ENCODE measurements around the gene EXOSC5.
"Not testable (repeated sequence)": the region's sequence is repeated elsewhere in the genome, so short reads cannot be mapped to it uniquely, and the experiment has no call there.

Gene EXOSC5

GRCh38 chr19:41392775-41393174, 4.4 kb downstream of the EXOSC5 start:
- Histone ChIP-seq H3K4me1 (ENCODE audit: control insufficient read depth in 1 of 2, insufficient read depth in 1 of 2, low read depth in 1 of 2, low read length in 1 of 2) (peaks cover 38 to 44% of the 10 kb centered on the region in 2 experiments), H3K27me3 (no peaks in the 10 kb centered on the region), H3K4me3 (ENCODE audit: low read depth in 1 of 2, low read length in 1 of 2) (no peak overlapping the region), H3K9me3 (no peaks in the 10 kb centered on the region), H3K36me3 (peaks cover 16% of the 10 kb centered on the region), H3K27ac (peak overlapping the region; percentile 20)
- TF ChIP-seq CTCF (IDR thresholded peaks at IDR 0.05), result no peak

GRCh38 chr19:41391618-41392017, 5.5 kb downstream of the EXOSC5 start:
- H3K4me1 ChIP-seq (ENCODE audit: control insufficient read depth in 1 of 2, insufficient read depth in 1 of 2, low read depth in 1 of 2, low read length in 1 of 2), result peaks cover 37 to 40% of the 10 kb centered on the region in 2 experiments
- no peak overlapping the region for H3K4me3 ChIP-seq (ENCODE audit: low read depth in 1 of 2, low read length in 1 of 2)
- H3K36me3 ChIP-seq, result peaks cover 24% of the 10 kb centered on the region
- no peaks in the 10 kb centered on the region for H3K27me3 ChIP-seq
- no peaks in the 10 kb centered on the region for H3K9me3 ChIP-seq
- TF ChIP-seq CTCF (IDR thresholded peaks at IDR 0.05), result no peak
- H3K27ac ChIP-seq, result no peak overlapping the region

- Histone ChIP-seq H3K36me3 (peaks cover 62% of the 10 kb centered on the region), H3K4me3 (ENCODE audit: low read depth in 1 of 2, low read length in 1 of 2) (no peak overlapping the region), H3K4me1 (ENCODE audit: control insufficient read depth in 1 of 2, insufficient read depth in 1 of 2, low read depth in 1 of 2, low read length in 1 of 2) (peaks cover 27 to 29% of the 10 kb centered on the region in 2 experiments), H3K27me3 (no peaks in the 10 kb centered on the region), H3K27ac (peak overlapping the region; percentile 37), H3K9me3 (no peaks in the 10 kb centered on the region)
- TF ChIP-seq CTCF (IDR thresholded peaks at IDR 0.05), result no peak
These were observed 10.7 kb downstream of the EXOSC5 start for GRCh38 chr19:41386442-41386841.

GRCh38 chr19:41384351-41384750, 12.8 kb downstream of the EXOSC5 start:
- H3K4me3 ChIP-seq (ENCODE audit: low read depth in 1 of 2, low read length in 1 of 2), result no peak overlapping the region
- peaks cover 40 to 43% of the 10 kb centered on the region in 2 experiments for H3K4me1 ChIP-seq (ENCODE audit: control insufficient read depth in 1 of 2, insufficient read depth in 1 of 2, low read depth in 1 of 2, low read length in 1 of 2)
- TF ChIP-seq CTCF (IDR thresholded peaks at IDR 0.05), result no peak
- H3K9me3 ChIP-seq, result no peaks in the 10 kb centered on the region
- H3K36me3 ChIP-seq, result peaks cover 61% of the 10 kb centered on the region
- no peak overlapping the region for H3K27ac ChIP-seq
- H3K27me3 ChIP-seq, result no peaks in the 10 kb centered on the region

GRCh38 chr19:41381536-41381935, 15.6 kb downstream of the EXOSC5 start:
- H3K9me3 ChIP-seq; H3K27ac ChIP-seq; H3K27me3 ChIP-seq; H3K4me3 ChIP-seq (ENCODE audit: low read depth in 1 of 2, low read length in 1 of 2): not testable (repeated sequence)
- peaks cover 46 to 47% of the 10 kb centered on the region in 2 experiments for H3K4me1 ChIP-seq (ENCODE audit: control insufficient read depth in 1 of 2, insufficient read depth in 1 of 2, low read depth in 1 of 2, low read length in 1 of 2)
- peaks cover 61% of the 10 kb centered on the region for H3K36me3 ChIP-seq

GRCh38 chr19:41377977-41378709, 19.0 kb downstream of the EXOSC5 start:
- H3K9me3 ChIP-seq, result no peaks in the 10 kb centered on the region
- H3K36me3 ChIP-seq, result peaks cover 30% of the 10 kb centered on the region
- H3K4me3 ChIP-seq (ENCODE audit: low read depth in 1 of 2, low read length in 1 of 2), result peak overlapping the region; percentile 84 to 91
- peak overlapping the region; percentile 85 for H3K27ac ChIP-seq
- TF ChIP-seq CTCF (IDR thresholded peaks at IDR 0.05), result peak; percentile 42
- H3K27me3 ChIP-seq, result no peaks in the 10 kb centered on the region
- peaks cover 51% of the 10 kb centered on the region in 2 experiments for H3K4me1 ChIP-seq (ENCODE audit: control insufficient read depth in 1 of 2, insufficient read depth in 1 of 2, low read depth in 1 of 2, low read length in 1 of 2)
